ENCODE results near the gene ATP2B2.

- TF ChIP-seq CTCF (IDR thresholded peaks at IDR 0.05) (no peak), POLR2A (IDR thresholded peaks at IDR 0.05) (no peak)
Observed at GRCh38 chr3:10467904-10468612, 37.3 kb downstream of the ATP2B2 start.
